Measurements from ENCODE around the gene BNIP3. TPM values are rescaled to one million over a fixed set of nuclear protein-coding genes. Genes with fewer than 3 reads are reported as not detected.

The BNIP3 gene
- total RNA-seq, 1 donor from 2014 or later: 112 TPM

DNA sequence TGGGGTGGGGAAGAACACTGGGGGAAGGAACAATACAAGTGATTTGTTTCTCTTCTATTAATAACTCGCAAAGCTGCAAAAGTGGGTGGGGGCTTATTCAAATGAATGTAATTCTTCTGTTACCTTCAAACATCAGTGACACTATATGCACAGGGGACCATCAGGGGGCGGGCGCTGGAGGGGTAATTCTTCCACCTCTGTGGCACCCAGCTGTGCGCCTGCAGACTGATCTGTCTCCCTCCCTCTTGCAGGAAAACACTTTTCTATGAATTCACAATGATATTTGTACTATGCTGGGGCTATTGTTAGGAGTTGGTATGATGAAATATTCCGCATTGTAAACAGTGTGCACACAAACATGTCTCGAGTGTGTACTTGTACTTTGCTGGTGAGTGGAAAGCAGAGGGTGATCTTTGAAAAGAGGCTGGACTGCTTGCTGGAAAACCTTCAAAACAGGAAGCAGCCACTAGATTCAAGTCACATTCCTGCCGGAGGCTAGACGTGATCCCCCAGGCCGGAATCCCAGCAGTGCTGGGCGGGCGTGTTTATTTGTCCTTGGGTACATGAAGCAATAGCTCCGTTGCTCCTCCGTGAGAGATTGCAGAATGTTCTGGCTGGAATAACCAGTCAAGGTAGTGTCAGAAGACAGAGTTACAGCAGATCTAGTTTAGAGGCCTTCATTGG, 15.8 kb upstream of the BNIP3 start:
- no peaks in the 10 kb centered on the region for H3K9me3 ChIP-seq (ENCODE audit: insufficient read depth, low read depth, low read length)
- H3K4me3 ChIP-seq (ENCODE audit: insufficient read depth, low read depth, low read length): no peak overlapping the region
- H3K36me3 Mint-ChIP-seq (ENCODE audit: low read depth, unreplicated experiment): no peaks in the 10 kb centered on the region
- no peaks in the 10 kb centered on the region for H3K36me3 ChIP-seq (ENCODE audit: insufficient read depth, low read length)
- H4K20me1 ChIP-seq (ENCODE audit: insufficient read depth, low read length): no peaks in the 10 kb centered on the region
- H3K27me3 ChIP-seq (ENCODE audit: insufficient read depth, low read length): peaks cover 4% of the 10 kb centered on the region
- H3K27ac ChIP-seq (ENCODE audit: low read depth, low read length): no peak overlapping the region
- peak overlapping the region; percentile 50 for H2AFZ ChIP-seq (ENCODE audit: low read depth, low read length)
- peak overlapping the region; percentile 22 for H3K27ac Mint-ChIP-seq (ENCODE audit: unreplicated experiment)
- H3K4me2 ChIP-seq (ENCODE audit: low read length): peak overlapping the region; percentile 49
- no peaks in the 10 kb centered on the region for H3K9me3 Mint-ChIP-seq (ENCODE audit: unreplicated experiment)
- H3K27me3 Mint-ChIP-seq (ENCODE audit: low read depth, unreplicated experiment): peaks cover 31% of the 10 kb centered on the region
- H3K9ac ChIP-seq (ENCODE audit: low read length): no peak overlapping the region
- no peaks in the 10 kb centered on the region for H3K79me2 ChIP-seq (ENCODE audit: insufficient read depth, low read length)
- no peak for FAIRE-seq
- no peak for DNase-seq (ENCODE audit: low read depth)
- H3K4me3 Mint-ChIP-seq (ENCODE audit: unreplicated experiment): no peak overlapping the region
- no peaks in the 10 kb centered on the region for H3K4me1 ChIP-seq (ENCODE audit: insufficient read depth, low read length)
- no peak for TF ChIP-seq EZH2 (IDR thresholded peaks at IDR 0.05; ENCODE audit: insufficient read depth, low read length)
- TF ChIP-seq, protein P1, sequence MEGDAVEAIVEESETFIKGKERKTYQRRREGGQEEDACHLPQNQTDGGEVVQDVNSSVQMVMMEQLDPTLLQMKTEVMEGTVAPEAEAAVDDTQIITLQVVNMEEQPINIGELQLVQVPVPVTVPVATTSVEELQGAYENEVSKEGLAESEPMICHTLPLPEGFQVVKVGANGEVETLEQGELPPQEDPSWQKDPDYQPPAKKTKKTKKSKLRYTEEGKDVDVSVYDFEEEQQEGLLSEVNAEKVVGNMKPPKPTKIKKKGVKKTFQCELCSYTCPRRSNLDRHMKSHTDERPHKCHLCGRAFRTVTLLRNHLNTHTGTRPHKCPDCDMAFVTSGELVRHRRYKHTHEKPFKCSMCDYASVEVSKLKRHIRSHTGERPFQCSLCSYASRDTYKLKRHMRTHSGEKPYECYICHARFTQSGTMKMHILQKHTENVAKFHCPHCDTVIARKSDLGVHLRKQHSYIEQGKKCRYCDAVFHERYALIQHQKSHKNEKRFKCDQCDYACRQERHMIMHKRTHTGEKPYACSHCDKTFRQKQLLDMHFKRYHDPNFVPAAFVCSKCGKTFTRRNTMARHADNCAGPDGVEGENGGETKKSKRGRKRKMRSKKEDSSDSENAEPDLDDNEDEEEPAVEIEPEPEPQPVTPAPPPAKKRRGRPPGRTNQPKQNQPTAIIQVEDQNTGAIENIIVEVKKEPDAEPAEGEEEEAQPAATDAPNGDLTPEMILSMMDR (IDR thresholded peaks at IDR 0.05; ENCODE audit: insufficient read depth, low read depth, low read length): no peak
- peaks cover 8% of the 10 kb centered on the region for H3K4me1 Mint-ChIP-seq (ENCODE audit: low read depth, unreplicated experiment)

DNA sequence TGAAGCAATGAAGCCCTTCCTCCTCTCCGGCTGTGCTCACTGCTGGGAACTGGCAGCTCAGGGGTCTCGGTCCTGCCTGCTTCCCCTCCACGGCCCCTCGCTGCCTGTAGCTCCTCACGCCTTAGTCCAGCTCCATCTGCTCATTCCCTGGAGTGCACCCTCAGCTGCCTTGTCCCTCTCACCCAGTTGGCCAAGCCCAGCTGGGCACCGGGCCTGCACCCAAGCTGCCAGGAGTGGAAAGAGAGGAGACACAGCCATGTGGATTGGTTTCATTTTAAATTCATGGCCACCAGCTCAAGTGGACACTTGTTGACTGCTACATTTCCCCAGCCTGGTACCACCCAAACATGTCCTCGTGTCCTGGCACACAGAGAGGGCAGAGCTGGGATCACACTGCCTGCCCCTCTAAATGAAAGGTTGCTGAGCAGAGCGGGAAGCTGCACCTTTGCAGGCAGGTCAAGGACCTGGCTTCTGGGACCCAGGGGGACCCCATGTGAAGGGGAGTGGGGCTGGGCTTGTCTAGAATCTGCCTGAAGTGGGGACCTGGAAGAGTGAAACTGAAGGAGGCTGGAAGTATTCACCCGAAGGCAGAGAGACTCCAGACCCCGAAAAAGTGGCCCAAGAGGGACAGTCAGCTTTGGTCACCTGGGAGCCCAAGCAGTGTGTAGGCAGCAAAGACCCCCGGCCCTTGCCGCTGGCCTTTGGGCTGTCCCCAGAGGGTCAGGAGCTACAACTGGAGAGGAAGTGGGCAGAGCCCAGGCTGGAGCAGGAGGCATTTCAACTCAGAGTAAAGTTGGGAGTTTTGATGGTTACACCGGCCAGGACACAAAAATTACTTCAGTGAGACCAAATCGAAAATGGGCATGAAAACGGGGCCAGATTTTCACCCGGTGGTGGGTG, 15.0 kb upstream of the BNIP3 start:
- no peaks in the 10 kb centered on the region for H3K9me3 Mint-ChIP-seq (ENCODE audit: unreplicated experiment)
- no peak overlapping the region for H3K27ac ChIP-seq (ENCODE audit: low read depth, low read length)
- no peak for TF ChIP-seq EZH2 (IDR thresholded peaks at IDR 0.05; ENCODE audit: insufficient read depth, low read length)
- TF ChIP-seq, protein P1 (IDR thresholded peaks at IDR 0.05; ENCODE audit: insufficient read depth, low read depth, low read length): no peak
- H3K9ac ChIP-seq (ENCODE audit: low read length): no peak overlapping the region
- no peaks in the 10 kb centered on the region for H3K36me3 ChIP-seq (ENCODE audit: insufficient read depth, low read length)
- H2AFZ ChIP-seq (ENCODE audit: low read depth, low read length): no peak overlapping the region
- peaks cover 25% of the 10 kb centered on the region for H3K27me3 Mint-ChIP-seq (ENCODE audit: low read depth, unreplicated experiment)
- no peaks in the 10 kb centered on the region for H3K36me3 Mint-ChIP-seq (ENCODE audit: low read depth, unreplicated experiment)
- H3K27me3 ChIP-seq (ENCODE audit: insufficient read depth, low read length): peaks cover 4% of the 10 kb centered on the region
- no peaks in the 10 kb centered on the region for H4K20me1 ChIP-seq (ENCODE audit: insufficient read depth, low read length)
- H3K27ac Mint-ChIP-seq (ENCODE audit: unreplicated experiment): no peak overlapping the region
- H3K4me1 Mint-ChIP-seq (ENCODE audit: low read depth, unreplicated experiment): peaks cover 8% of the 10 kb centered on the region
- no peaks in the 10 kb centered on the region for H3K4me1 ChIP-seq (ENCODE audit: insufficient read depth, low read length)
- no peak overlapping the region for H3K4me3 ChIP-seq (ENCODE audit: insufficient read depth, low read depth, low read length)
- H3K4me3 Mint-ChIP-seq (ENCODE audit: unreplicated experiment): no peak overlapping the region
- H3K79me2 ChIP-seq (ENCODE audit: insufficient read depth, low read length): no peaks in the 10 kb centered on the region
- FAIRE-seq (no peak), DNase-seq (ENCODE audit: low read depth) (no peak)
- H3K9me3 ChIP-seq (ENCODE audit: insufficient read depth, low read depth, low read length): no peaks in the 10 kb centered on the region
- H3K4me2 ChIP-seq (ENCODE audit: low read length): no peak overlapping the region

Data from astrocyte (in vitro differentiated cells and primary cell).